Measurements from ENCODE around the gene PTPN23. TPM values are rescaled to one million over a fixed set of nuclear protein-coding genes. Genes with fewer than 3 reads are reported as not detected.
A peak's percentile ranks its signal among the peaks of the same experiment; 100 is the strongest.
"Not testable (repeated sequence)": the region's sequence is repeated elsewhere in the genome, so short reads cannot be mapped to it uniquely, and the experiment has no call there.

Gene PTPN23, protein sequence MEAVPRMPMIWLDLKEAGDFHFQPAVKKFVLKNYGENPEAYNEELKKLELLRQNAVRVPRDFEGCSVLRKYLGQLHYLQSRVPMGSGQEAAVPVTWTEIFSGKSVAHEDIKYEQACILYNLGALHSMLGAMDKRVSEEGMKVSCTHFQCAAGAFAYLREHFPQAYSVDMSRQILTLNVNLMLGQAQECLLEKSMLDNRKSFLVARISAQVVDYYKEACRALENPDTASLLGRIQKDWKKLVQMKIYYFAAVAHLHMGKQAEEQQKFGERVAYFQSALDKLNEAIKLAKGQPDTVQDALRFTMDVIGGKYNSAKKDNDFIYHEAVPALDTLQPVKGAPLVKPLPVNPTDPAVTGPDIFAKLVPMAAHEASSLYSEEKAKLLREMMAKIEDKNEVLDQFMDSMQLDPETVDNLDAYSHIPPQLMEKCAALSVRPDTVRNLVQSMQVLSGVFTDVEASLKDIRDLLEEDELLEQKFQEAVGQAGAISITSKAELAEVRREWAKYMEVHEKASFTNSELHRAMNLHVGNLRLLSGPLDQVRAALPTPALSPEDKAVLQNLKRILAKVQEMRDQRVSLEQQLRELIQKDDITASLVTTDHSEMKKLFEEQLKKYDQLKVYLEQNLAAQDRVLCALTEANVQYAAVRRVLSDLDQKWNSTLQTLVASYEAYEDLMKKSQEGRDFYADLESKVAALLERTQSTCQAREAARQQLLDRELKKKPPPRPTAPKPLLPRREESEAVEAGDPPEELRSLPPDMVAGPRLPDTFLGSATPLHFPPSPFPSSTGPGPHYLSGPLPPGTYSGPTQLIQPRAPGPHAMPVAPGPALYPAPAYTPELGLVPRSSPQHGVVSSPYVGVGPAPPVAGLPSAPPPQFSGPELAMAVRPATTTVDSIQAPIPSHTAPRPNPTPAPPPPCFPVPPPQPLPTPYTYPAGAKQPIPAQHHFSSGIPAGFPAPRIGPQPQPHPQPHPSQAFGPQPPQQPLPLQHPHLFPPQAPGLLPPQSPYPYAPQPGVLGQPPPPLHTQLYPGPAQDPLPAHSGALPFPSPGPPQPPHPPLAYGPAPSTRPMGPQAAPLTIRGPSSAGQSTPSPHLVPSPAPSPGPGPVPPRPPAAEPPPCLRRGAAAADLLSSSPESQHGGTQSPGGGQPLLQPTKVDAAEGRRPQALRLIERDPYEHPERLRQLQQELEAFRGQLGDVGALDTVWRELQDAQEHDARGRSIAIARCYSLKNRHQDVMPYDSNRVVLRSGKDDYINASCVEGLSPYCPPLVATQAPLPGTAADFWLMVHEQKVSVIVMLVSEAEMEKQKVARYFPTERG (N-terminal part only)
- total RNA-seq (2014; rRNA removed; shearing (Covaris generic)), result 9.9 and 13.0 TPM in 2 replicates
- polyA plus RNA-seq (2015; cell fraction: cytosol; rRNA removed), result 64.3 and 71.7 TPM in 2 replicates
- polyA plus RNA-seq (2015; cell fraction: nucleus; rRNA removed), result 64.3 and 80.5 TPM in 2 replicates

DNA sequence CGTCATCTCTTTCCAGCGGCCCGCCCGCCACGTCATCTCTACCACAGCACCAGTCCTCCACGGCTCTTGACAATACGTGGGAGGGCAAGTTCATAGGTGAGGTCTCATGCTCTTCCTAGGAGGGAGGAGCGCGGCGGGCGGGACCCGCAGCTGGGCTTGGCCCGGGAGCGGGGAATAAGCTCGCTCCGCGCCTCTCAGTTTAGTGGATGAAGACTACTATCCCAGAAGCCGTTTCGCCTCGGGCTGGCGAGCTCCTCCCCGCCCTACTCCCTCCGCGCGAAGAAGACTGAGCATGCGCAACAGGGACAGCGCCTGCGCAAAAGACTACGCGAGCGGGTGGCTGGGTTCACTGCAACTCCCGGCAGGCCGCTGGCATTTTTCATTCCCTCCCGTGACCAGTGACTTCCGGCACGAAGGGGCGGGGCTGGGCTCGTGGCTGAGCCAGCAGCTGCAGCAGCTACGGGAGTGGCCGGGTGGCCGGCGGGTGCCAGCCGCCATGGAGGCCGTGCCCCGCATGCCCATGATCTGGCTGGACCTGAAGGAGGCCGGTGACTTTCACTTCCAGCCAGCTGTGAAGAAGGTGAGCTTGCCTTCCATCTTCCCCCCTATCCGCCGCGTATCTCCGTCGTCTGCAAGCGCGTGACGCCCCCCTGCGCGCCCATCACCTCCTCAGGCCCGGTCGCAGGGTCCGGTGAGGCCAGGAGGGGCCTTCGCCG lies at the start of gene PTPN23:
Gene PTPN23, plus strand, starts transcription at position 421 of the 716 bp plus-strand sequence. Its CDS starts 76 bp downstream, at position 497.
- DNase-seq (ENCODE audit: low read depth, low spot score), result peak; percentile 99
- in situ Hi-C loops (cut with HindIII; ENCODE audit: low pct_unique_long_range_greater_than_20kb, low sequenced_read_pairs), result no loop called here

GRCh38 chr3:47333907-47334306 lies 46.9 kb upstream of the PTPN23 start:
- in situ Hi-C loops (cut with HindIII; ENCODE audit: low pct_unique_long_range_greater_than_20kb, low sequenced_read_pairs), result no loop called here
- DNase-seq (ENCODE audit: low read depth, low spot score), result no peak

DNA sequence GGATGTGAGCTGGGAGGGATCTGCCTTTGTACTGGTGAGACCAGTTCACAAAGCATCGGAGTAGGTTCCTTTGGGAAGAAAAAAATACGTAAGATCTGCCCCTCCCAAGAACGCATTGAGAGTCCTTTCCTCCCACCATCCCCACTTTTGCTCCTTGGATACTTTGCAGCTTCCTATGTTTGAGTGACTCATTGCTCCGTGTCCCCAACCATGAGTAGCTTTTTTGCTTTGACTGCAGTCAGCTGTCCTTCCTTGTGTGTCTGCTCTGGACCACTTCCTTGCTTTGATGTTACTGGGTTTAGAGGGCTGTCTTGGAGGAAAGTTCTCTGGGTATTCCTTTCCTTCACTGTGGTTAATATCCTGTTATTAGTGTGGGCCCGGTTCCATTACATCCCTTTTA lies 43.2 kb upstream of the PTPN23 start:
- DNase-seq (ENCODE audit: low read depth, low spot score), result no peak
- in situ Hi-C loops (cut with HindIII; ENCODE audit: low pct_unique_long_range_greater_than_20kb, low sequenced_read_pairs), result no loop called here

- DNase-seq (ENCODE audit: low read depth, low spot score), result no peak
- in situ Hi-C loops (cut with HindIII; ENCODE audit: low pct_unique_long_range_greater_than_20kb, low sequenced_read_pairs), result no loop called here
Measured at GRCh38 chr3:47339951-47340350, 40.9 kb upstream of the PTPN23 start.

GRCh38 chr3:47340866-47341265 lies 40.0 kb upstream of the PTPN23 start:
- in situ Hi-C loops (cut with HindIII; ENCODE audit: low pct_unique_long_range_greater_than_20kb, low sequenced_read_pairs), result no loop called here
- no peak for DNase-seq (ENCODE audit: low read depth, low spot score)

DNA sequence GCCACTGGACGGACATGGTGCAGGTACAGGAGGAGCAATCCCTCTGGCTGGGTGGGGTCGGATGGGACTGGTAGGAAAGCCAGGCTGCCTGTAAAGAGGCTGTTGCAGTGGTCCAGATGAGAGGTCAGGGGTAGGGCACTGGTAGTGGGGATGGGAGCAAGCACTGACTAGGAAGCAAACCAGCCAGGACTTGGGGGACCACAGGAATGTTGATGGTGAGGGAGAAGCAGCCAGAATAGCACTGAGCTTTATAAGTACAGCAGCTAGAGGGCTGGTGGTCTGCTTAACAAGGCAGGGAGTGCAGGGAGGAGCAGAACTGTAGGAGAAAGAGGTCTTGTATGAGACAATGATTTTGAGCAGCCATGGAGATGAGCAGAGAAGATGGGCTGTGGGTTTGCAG lies 38.7 kb upstream of the PTPN23 start:
- no peak for DNase-seq (ENCODE audit: low read depth, low spot score)
- in situ Hi-C loops (cut with HindIII; ENCODE audit: low pct_unique_long_range_greater_than_20kb, low sequenced_read_pairs), result no loop called here

GRCh38 chr3:47342812-47343211 lies 38.0 kb upstream of the PTPN23 start:
- in situ Hi-C loops (cut with HindIII; ENCODE audit: low pct_unique_long_range_greater_than_20kb, low sequenced_read_pairs), result no loop called here
- DNase-seq (ENCODE audit: low read depth, low spot score), result no peak

DNA sequence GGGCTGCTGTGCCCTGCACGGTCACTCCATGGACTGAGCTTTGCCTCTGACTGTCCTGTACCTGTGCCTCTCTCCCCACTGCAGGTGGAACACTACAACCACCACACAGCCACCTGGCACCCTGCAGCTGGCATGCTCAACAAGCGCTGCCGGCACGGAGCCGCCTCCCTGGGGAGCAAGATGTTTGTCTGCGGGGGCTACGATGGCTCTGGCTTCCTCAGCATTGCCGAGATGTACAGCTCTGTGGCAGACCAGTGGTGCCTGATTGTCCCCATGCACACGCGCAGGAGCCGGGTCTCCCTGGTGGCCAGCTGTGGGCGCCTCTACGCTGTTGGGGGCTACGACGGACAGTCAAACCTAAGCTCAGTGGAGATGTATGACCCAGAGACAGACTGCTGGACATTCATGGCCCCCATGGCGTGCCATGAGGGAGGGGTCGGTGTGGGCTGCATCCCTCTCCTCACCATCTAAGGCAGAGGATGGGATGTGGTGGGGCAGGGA lies 37.3 kb upstream of the PTPN23 start:
- no peak for DNase-seq (ENCODE audit: low read depth, low spot score)
- in situ Hi-C loops (cut with HindIII; ENCODE audit: low pct_unique_long_range_greater_than_20kb, low sequenced_read_pairs), result no loop called here

DNA sequence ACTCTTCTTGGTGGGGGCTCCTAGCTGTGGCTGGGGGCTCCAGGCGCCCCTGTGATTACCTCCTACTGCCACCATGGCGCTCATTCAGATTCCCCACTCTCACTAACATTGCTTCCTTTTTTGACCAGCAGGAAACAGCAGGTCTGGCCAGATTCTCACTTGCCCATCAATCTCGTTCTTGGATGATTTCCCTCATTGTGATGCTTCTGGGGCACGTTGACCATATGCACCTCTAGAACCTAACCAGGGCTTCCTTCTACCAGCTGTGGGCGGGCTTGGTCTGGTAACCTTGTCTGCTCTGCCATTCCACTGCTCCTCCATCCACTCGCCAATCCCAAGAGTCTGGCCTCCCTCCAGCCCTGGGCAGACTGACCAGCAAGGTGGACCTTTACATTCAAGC lies 35.9 kb upstream of the PTPN23 start:
- DNase-seq (ENCODE audit: low read depth, low spot score), result no peak
- in situ Hi-C loops (cut with HindIII; ENCODE audit: low pct_unique_long_range_greater_than_20kb, low sequenced_read_pairs), result no loop called here

- in situ Hi-C loops (cut with HindIII; ENCODE audit: low pct_unique_long_range_greater_than_20kb, low sequenced_read_pairs), result no loop called here
- DNase-seq (ENCODE audit: low read depth, low spot score), result peak; percentile 32
Measured at GRCh38 chr3:47347217-47347801, 33.5 kb upstream of the PTPN23 start.

GRCh38 chr3:47348411-47349154 lies 32.2 kb upstream of the PTPN23 start:
- no peak for DNase-seq (ENCODE audit: low read depth, low spot score)
- in situ Hi-C loops (cut with HindIII; ENCODE audit: low pct_unique_long_range_greater_than_20kb, low sequenced_read_pairs), result no loop called here

GRCh38 chr3:47355010-47355409 lies 25.8 kb upstream of the PTPN23 start:
- DNase-seq (ENCODE audit: low read depth, low spot score), result no peak
- in situ Hi-C loops (cut with HindIII; ENCODE audit: low pct_unique_long_range_greater_than_20kb, low sequenced_read_pairs), result no loop called here

- DNase-seq (ENCODE audit: low read depth, low spot score), result no peak
- in situ Hi-C loops (cut with HindIII; ENCODE audit: low pct_unique_long_range_greater_than_20kb, low sequenced_read_pairs), result no loop called here
Measured at GRCh38 chr3:47356201-47356600, 24.6 kb upstream of the PTPN23 start.

- in situ Hi-C loops (cut with HindIII; ENCODE audit: low pct_unique_long_range_greater_than_20kb, low sequenced_read_pairs), result no loop called here
- DNase-seq (ENCODE audit: low read depth, low spot score), result no peak
Measured at GRCh38 chr3:47359323-47359722, 21.5 kb upstream of the PTPN23 start.

- in situ Hi-C loops (cut with HindIII; ENCODE audit: low pct_unique_long_range_greater_than_20kb, low sequenced_read_pairs); DNase-seq (ENCODE audit: low read depth, low spot score): not testable (repeated sequence)
Measured at GRCh38 chr3:47360110-47360517, 20.7 kb upstream of the PTPN23 start.

DNA sequence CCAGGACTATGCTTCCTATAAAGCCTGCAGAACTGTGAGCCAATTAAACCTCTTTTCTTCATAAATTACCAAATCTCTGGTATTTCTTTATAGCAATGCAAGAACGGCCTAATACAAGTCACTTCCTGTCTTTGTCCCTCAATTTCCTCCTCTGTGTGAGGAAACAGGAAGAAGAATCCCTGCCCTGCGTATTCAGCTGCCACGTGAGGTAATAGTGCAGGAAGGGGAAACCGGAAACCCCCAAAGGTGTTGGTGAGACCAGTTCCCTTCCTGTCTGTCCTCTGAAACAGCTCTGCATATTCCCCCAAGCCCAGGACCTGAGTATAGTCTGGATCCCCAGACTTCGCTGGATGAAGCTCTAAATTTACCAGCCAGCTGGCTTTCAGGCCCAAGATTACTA lies 18.1 kb upstream of the PTPN23 start:
- in situ Hi-C loops (cut with HindIII; ENCODE audit: low pct_unique_long_range_greater_than_20kb, low sequenced_read_pairs), result no loop called here
- no peak for DNase-seq (ENCODE audit: low read depth, low spot score)
